Cardiac septum (tissue), 1 donor: ENCODE measurements around the gene FNTB. TPM values are rescaled to one million over a fixed set of nuclear protein-coding genes. Genes with fewer than 3 reads are reported as not detected.
A peak's percentile ranks its signal among the peaks of the same experiment; 100 is the strongest.

Experiments
- DNase-seq: peaks from one replicate; pipeline ENCODE4 v3.0.0-alpha.2; 2020; ENCODE audit warnings: low spot score
- intact Hi-C: fragments of 100-400 bp; cut with DNase I; formaldehyde crosslinking; loops from one replicate; pipeline ENCODE4 v1.14.0; 2022
- microRNA-seq: library from miRNA; unstranded; fragments of <30 nt; microRNA quantifications from one replicate; pipeline ENCODE4 v1.2.0, GENCODE V29; 2020
- total RNA-seq: library from RNA; stranded (reverse); fragmentation: NEBNext Ultra II Directional; extraction: Animal tissue kit (Norgen Biotek cat#: 25700); gene quantifications from one replicate; pipeline ENCODE4 v1.2.1, GENCODE V29; 2021
- donor health status: DM: no; HTN: no; CAD: no.

Gene FNTB
- total RNA-seq, 1 donor from 2014 or later: 18.7 TPM

DNA sequence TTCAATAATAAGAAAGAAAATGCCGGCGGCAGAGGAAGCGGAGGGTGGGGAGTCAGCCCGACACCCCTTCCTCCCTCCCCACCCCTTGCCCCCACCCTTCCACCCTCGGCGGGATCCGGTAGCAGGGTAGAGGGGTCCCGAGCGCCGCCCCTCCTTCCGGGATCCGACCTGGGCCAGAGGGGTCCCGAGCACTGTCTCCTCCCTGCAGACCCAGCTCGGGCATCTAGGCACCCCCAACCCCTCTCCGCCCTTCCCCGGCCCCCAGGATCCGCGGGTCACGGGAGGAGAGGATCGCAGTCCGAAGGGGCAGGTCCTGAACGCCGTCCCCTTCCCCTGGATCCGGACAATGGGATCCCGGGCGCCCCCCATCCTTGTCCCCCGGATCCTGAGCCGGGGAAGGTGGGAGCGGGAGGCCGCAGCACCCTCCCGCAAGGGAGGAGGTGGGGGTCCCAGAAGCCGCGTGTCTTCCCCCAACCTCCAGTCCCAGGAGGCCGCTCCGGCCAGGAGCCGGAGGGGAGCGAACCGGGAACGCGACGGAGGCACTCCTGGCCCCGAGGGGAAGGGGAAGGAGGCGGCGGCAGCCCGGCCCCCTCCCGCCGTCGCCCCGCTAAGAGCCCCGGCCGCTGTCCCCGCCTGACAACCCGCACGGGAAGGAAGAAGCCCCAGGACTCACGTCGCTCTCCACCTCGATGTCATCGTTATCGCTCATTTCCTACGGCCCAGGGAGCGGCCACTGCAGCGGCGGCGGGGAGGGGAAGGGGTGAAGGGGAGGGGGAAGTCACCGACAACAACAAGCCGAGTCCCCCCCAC lies 115.1 kb downstream of the FNTB start:
- intact Hi-C loops: loop anchor here (2.0 to 5.0 kb wide), 2 partner anchors 115 to 310 kb away; partner anchors contain the start of genes FNTB and FUT8
- no peak for DNase-seq

DNA sequence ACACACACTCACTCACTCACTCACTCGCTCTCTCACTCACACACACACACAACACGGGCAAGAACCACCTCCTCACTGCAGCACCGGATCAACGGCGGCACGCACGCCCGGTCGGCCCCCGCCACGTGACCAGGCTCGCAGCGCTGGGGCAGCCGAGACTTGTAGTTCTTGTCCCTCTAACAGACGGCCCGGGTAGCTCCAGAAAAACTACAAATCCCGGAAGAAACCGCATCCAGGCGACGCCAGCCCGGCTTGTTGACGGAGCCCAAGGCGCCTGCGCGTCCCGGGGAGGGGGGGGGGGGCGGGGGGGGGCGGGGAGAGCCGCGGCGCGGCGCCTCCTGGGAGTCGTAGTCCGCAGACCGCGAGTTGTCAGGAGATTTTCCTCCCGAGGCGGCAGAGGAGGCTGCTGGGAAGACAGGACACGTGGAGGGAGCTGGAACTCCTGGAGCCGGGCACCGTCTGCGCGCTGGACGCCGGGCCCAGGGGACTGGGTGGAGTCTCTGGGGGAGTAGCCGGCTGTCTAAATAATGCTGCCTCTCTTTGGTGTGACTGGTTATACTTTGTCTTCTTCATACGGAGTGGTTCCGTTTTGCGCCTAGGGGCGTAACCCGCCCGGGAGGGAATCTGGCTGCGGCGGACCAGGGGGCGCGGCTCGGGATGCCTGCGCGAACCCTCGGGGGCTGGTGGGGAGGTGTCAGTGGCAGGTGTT lies 115.9 kb downstream of the FNTB start, which contains the start of gene MAX:
Gene MAX, minus strand, starts transcription at position 77 of the 709 bp plus-strand sequence. CDS start 178 bp downstream, outside the sequence.
- intact Hi-C loops: loop anchor here (2.0 to 5.0 kb wide), 2 partner anchors 116 to 310 kb away; partner anchors contain the start of genes FNTB and FUT8
- DNase-seq: peak; percentile 100

- intact Hi-C loops: loop anchor here (2.0 to 5.0 kb wide), 2 partner anchors 116 to 309 kb away; partner anchors contain the start of genes FNTB and FUT8
- no peak for DNase-seq
Measured at GRCh38 chr14:65103150-65103760, 116.6 kb downstream of the FNTB start.

- no peak for DNase-seq
- intact Hi-C loops: loop anchor here (5.0 kb wide), 1 partner anchor 308 kb away; the partner anchor contains the start of gene FUT8
Measured at GRCh38 chr14:65104791-65105190, 118.1 kb downstream of the FNTB start.

DNA sequence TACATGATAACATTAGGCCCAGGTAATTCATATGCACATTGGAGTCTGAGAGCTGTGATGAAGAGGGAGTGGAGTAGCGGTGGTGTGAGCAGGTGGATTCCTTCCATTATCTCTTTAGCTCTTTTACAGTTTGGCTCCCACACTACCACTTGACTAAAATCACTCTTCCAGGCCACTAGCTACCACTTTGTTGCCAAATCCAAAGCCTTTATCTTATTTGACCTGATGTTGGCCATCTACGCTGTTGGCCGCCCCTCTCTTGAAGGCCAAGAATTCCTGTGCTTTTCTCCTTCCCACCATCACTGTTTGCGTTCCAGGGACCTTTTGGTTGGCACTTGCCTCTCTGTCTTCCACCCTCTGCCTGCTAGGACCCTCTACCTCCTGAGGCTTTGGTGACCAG lies 119.6 kb downstream of the FNTB start:
- DNase-seq: no peak
- intact Hi-C loops: no loop called here

DNA sequence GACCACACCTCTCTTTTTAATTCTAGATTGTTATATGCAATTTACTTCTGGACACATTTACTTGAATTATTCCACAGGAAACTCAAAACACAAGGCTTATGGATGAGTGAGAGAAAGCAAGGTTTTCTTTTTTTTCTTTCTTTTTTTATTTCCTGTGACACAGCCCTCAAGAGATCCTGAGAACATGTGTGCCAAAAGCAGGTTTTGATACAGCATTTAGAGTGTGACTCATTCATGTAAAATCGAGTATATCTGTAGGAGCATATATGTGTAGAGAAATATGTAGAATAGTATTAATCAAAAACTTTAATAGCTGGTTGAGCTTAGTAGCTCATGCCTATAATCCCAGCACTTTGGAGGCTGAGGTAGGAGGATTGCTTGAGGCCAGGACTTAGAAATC lies 120.0 kb downstream of the FNTB start:
- intact Hi-C loops: no loop called here
- no peak for DNase-seq

DNA sequence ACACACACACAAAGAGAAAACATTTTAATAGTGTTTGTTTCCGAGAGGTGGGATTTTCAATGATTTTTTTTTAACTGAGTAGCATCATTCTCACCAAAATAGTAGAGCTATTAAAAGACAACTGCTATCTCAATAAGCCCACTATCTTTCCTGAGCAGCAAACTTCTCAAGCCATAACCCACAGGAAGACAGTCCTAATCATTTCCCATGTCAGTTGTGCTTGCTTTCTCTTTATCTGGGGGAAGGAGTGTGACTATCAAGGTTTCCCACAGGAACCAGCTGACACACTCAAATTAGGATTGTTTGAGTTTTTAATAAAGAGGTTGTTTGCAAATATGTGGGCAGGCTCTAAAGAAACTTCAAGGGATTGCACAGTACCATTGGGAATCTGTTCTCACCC lies 120.5 kb downstream of the FNTB start:
- intact Hi-C loops: no loop called here
- DNase-seq: no peak

- intact Hi-C loops: no loop called here
- no peak for DNase-seq
Measured at GRCh38 chr14:65109357-65109756, 122.7 kb downstream of the FNTB start.

DNA sequence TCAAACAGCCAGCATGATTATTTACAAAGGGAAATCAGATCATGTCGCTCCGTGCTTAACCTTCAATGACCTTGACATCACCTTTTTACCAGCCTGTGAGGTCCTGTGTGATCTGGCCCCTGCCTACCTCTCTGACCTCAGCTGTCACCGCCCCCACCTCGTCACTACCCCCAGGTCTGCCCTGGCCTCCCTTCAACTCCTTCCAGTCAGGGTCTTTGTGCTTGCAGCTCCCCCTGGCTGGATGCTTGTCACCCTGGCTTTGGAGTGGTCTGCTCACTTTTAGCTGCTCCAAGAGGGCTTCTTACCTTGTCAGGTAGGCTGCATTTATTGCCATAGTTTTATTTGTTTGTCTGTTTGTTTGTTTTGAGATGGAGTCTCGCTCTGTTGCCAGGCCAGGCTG lies 123.8 kb downstream of the FNTB start:
- no peak for DNase-seq
- intact Hi-C loops: no loop called here

Small RNA genes lying within 50 kb of the gene (microRNA-seq; reads per million reads assigned to microRNA genes)
- not detected for gene MIR4706

Other genes starting within 250 kb of the FNTB start
- 113 TPM for gene SPTB, start 107.0 kb upstream of the FNTB start, total RNA-seq
- gene CHURC1, start 72.4 kb upstream of the FNTB start, total RNA-seq: 82.6 TPM
- not detected for gene GPX2, start 44.1 kb upstream of the FNTB start, total RNA-seq
- gene RAB15, start 14.6 kb upstream of the FNTB start, total RNA-seq: 60.8 TPM
- 80.8 TPM for gene MAX, start 115.6 kb downstream of the FNTB start, total RNA-seq